NCI-H1048 (cell line): ENCODE data around the gene RNU5B-1.

ENCODE experiments used
- DNase-seq: peaks from one replicate; lab custom pipeline; 2025; lab: John Stamatoyannopoulos, UW

The RNU5B-1 gene

DNA sequence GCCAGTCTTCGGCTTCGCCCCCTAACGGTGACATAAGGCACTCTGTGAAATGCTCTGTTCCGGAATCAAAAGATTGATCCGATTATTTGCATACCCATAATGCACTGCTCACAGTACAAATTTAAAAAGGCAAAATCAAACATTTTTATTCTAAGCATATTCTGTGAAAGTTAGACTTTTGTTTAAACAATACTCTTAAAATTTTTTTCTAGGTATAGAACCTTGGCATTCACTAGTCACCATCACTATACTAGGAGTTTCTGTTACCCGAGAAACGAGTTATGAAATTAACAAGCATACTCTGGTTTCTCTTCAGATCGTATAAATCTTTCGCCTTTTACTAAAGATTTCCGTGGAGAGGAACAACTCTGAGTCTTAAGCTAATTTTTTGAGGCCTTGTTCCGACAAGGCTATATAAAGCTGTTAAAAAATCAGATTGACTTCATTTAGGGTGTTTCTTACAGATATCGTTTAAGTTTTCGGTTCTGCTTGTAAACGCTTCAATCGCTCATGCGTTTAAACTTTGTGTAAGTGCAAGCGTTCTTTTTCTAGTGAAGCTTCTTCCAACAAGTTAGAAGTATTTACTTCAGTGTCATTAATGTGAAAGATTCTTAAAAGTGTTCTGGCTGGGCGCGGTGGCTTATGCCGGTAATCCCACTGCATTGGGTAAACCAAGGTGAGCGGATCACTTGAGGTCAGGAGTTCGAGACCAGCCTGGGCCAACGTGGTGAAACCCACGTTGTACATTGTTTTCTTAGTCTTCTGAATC, at the start of gene RNU5B-1:
Gene RNU5B-1 (plus strand): TSS at position 297 of the 769 bp plus-strand sequence.
- DNase-seq, result peak; percentile 82

- DNase-seq, result no peak
These were observed 49.7 kb upstream of the RNU5B-1 start for GRCh38 chr15:65254758-65255157.

GRCh38 chr15:65255486-65256140, 48.9 kb upstream of the RNU5B-1 start:
- DNase-seq, result no peak

DNA sequence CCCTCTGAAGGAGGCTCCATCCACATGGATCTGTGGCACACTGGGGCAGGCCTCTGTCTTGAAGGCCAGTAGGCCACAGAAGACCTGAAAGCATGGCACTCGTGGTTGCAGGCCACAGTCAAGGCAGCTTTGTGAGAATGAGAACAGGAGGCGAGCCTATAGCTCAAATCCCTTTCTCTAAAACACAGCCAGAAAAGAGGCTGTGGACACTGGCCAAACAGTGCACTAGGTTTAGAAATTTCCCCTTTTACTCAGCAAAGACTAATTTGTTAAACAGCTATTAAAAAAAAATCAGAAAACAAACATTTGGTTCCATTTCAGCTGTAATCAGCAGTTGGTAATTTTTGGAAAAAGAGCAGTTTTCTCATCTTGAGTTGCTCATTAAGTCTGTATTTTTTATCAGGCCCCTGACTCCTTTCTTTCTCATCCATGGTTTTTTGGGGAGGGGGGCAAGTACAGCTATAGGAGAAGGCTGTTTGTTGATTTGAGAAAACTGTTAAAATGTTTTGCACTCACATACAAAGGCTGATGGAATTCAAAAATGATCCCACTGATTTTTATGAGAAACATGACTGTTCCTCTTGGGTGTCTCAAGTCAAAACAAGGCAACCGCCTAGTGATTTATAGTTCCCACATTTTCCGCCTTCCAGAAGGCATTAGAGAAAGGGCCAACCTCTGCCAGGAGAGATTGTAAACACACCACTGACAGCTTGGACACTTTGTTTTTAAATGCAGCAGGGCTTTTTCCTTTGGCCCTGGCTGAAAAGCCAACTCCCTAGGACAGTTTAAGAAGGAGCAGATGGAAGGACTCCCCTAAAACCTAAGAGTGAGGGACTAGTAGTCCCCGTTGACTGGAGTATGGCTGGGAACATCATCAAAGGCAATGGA, 45.9 kb upstream of the RNU5B-1 start:
- DNase-seq, result no peak

DNA sequence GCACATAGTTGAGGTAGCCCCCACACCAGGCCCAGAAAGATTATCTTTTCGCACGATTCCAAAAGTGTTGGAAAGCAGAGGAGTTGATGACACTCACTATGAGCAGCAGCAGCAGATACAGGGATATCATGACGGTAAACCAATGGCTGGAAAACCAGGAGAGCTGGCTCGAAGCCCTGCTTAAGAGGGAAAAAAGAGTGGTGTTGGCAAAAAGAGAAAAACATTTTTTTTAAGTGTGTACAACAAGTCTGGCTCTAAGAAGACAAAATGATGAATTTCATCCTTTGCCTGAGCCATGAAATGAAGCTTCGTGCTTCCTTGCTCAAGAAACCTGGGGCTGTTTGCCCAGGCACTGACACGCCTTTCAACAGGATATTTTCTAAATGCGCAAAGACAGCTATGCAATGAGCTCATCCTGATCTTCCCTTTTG, 45.1 kb upstream of the RNU5B-1 start:
- no peak for DNase-seq

DNA sequence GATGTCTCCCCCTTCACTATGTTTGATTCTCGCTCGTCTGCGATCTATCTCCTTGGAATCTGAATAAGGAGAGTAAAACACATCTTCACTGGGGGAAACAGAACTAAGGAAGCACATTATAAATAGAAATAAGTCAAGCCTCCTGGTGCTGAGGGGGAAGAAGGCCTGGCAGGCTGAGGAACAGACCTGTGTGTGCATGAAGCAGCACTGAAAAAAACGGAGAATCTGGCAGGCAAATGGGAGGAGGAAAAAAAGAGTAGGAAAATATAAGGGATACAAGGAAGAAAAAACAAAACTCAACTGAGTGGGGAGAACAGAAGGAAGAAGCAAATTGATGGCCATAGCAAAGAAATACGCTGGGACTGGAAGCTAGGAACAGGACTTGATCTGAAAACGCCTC, 43.5 kb upstream of the RNU5B-1 start:
- DNase-seq, result no peak

DNA sequence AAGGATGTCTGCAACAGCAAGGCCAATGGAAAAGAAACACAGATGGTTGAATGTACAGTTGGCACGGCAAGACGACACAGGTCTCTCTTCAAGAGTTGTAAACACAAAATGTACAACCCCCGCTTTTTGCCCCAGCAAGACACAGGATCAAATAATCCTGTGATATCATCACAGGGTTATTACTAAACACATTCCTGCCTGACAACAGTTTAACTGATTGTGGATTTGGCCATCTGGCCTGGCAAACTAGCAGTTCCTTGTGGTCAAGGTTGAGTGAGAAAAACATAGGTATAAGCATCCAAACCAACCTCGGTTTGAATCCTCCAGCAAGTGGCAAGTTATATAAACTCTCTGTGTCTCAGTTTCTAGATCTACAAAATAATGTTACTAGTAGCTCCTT, 41.2 kb upstream of the RNU5B-1 start:
- DNase-seq, result no peak

- no peak for DNase-seq
These were observed 39.5 kb upstream of the RNU5B-1 start for GRCh38 chr15:65264863-65265430.

- DNase-seq, result no peak
These were observed 38.0 kb upstream of the RNU5B-1 start for GRCh38 chr15:65266469-65266868.

DNA sequence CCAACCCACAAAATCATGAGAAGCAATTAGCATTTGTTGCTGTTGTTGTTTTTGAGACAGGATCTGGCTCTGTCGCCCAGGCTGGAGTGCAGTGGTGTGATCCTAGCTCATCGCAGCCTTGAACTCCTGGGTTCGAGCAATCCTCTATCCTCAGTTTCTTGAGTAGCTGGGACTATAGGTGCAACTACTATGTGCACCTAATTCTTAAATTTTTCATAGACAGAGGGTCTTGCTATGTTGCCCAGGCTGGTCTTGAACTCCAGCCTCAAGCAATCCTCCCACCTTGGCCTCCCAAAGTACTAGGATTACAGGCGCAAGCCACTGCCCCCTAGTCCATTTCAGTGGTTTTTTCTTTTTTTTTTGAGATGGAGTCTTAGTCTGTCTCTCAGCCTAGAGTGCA, 36.1 kb upstream of the RNU5B-1 start:
- DNase-seq, result no peak

DNA sequence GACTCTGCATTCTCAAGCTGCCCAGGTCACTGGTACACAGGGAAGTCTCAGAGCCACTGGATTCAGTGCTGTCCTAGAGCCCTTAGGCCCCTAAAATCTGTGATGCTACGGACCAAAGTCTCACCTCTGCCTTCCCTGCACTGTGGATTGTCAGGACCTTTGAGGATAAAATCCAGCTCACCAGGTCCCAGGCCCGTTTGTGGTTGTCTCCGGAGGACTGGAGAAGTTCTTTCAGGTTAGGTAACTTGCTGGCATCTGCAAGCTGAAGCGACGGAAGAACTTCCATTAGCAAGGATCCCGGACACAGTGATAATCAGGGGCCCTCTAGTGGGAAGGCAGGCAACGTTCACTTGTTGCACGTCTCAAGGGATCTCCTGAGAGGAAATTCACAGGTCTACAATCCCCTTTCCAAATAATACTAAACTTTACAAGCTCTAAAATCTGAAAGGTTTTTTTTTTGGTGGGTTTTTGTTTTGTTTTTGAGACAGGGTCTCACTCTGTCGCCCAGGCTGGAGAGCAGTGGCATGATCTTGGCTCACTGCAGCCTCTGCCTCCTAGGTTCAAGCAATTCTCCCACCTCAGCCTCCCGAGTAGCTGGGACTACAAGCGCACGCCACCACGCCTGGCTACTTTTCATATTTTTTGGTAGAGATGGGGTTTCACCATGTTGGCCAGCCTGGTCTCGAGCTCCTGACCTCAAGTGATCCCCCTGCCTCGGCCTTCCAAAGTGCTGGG, 33.5 kb upstream of the RNU5B-1 start:
- DNase-seq, result peak; percentile 5

DNA sequence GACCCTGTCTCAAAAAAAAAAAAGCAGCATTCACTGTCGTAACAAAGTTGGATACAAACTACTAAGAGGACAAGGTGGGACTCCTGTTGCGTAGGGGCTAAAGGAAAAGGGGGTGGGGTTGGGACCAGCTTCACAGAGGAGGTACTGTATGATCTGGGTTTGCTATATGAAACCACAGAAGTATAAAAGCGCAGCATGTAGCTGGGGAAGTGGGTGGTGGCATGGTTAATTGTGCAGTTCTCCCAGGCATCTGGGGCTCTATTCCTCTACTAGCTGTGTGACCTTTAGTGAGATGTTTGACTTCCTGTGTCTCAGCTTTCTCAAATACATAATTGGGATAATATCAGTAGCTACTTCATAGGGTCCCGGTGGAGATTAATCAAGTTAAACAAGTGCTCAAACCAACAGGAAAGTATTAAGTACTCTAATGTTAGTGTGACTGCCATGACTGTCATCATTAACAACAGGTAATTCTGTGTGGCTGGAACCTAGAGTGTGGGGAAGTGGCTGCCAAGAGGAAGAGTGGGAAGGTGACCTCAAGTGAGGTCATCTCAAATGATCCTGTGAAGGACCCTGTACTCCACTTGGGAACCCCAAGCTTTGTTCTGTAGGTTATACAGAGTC, 29.3 kb upstream of the RNU5B-1 start:
- no peak for DNase-seq

DNA sequence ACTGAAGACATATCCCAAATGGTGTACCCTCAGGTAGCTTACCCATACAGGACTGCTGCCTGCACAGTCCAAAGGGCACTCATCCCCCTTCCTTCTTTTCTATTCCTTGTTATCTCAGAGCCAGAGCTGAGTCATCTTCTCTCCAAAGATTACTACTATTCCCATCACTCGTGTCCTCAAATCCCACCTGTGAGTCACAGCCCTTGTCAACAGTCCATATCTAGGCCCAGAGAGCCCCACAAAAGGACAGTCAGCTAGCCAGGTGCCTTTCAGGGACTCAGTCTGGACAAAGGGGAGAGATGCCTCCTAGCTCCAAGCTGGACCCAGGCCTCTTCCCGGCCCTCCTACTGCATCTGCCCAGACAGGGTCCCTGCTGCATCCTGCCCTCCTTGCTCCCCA, 28.8 kb upstream of the RNU5B-1 start:
- DNase-seq, result no peak

- no peak for DNase-seq
These were observed 27.5 kb upstream of the RNU5B-1 start for GRCh38 chr15:65277015-65277414.

DNA sequence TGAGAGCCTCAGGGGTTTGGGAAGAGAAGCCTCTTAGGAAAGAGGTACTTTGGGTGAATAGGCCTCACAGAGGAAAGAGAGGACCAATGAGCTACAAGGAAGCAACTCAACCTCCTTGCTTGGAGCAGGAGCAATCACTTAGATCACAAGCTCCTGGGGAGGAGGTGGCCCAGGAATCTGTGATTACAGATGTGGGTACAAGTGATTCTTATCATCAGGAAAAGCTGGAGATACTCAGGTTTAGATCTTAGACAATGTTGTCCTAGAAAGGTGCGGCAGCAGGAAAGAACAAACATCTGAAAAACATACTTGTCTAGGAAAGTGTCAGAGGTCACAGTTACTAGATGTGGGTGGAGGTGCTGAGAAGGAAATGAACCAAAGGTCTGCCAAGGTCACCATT, 26.0 kb upstream of the RNU5B-1 start:
- no peak for DNase-seq

DNA sequence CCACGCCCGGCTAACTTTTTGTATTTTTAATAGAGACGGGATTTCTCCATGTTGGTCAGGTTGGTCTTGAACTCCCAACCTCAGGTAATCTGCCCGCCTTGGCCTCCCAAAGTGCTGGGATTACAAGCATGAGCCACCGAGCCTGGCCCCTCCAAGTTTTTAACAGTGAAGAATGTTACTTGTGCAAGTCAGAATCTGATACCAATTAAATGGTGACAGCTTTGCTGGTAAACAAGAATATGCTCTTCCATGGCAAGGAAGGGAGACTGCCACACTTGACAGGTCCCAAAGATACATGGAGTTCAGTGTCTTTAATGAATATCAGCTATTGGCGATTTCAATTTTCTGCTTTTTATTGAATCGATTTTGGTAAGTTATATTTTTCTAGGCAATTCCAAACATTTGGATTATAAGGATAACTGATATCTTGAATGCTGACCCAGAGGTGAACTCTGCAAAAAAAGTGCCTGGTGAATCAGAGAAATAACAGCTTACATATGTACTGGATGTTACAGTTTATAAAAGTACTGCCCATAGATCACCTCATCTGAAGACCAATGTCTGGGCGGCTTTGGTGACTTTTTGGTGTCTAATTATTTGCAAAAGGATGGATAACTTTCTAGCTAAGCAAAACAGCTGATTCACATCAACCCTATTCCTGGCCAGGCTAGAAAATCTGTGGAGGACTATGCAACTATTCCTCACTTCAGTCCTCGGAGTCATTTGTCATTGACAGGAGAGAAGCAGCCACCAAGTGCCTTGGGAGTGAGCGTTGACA, 19.0 kb upstream of the RNU5B-1 start:
- no peak for DNase-seq

DNA sequence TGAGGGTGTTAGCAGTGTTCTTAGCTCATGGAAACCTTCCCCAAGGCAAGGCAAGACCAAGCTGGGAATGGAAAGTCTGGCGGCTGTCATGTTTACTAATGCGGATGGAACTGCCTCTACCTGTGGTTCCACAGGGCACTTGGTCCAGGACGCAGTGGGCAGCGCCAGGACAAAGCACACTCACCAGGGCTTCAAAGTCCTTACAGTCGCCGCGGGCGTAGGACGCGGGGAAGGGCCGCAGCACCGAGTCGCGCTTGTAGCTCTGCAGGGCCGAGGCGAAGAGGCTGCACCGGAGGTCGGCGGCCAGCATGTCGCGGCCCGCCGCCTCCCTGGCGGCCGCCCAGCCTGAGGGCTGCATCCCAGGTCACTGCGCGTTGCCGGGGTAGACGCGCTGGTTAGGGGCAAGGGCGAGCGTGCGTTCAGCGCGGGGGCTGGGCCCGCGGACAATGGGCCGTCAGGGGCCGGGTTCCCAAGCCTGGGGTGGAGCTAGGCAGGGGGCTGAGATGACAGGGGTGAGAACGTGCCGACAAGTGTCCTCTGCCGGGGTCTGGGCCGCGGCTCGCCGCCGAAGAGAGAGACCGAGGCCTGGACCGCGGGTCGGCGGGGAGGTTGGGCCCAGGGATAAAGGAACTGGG, 18.3 kb upstream of the RNU5B-1 start:
- no peak for DNase-seq

DNA sequence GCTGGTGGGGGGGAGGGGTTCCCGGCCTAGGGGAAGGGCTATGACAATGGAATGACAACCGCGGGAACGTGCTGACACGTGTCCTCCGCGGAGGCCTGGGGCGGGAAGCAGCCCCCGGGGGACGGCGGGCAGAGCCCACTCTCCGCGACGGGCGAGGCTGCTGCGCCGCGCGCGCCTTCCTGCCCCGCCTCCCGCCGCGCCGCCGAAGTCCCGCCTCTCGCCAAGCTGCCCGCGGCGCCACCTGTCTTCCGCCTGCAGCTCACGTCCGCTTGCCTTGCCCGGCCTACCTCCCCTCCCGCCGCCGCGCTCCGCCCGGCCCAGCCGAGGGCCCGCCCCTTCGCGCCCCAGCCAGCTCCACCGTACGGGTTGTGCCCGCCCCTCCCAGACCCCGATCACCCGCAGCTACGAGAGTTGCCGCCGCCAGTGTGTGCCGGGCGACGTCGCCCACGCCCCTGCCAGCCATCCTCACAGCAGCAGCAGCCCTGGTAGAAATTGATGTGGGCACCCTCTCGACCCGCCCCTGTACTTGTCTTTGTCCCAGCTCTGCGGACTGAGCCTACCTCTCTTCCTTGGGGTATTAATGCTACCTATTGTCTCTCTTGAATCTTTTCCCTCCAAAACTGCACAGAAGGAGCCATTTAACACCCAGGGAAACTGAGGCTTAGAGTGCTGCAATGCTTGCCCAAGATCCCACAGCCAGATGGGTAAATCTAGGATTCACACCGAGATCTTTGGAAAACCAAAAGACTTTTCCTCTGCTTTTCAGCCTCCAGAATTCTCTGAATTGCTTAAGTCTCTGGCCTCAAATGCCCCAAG, 17.6 kb upstream of the RNU5B-1 start, which contains the start of gene PARP16:
Gene PARP16 (minus strand): TSS at position 180 of the 816 bp plus-strand sequence. CDS start 457 bp downstream, outside the sequence.
- DNase-seq, result peak; percentile 59

- DNase-seq, result no peak
These were observed 17.0 kb upstream of the RNU5B-1 start for GRCh38 chr15:65287520-65287855.
